Subcutaneous abdominal adipose tissue (tissue), 5 donors: Measurements from ENCODE around the gene HOXB5.

Source experiments
- H3K27ac ChIP-seq: one replicate; pipeline ENCODE4 v1.7.0; 2013; ENCODE audit warnings: low read depth, mild to moderate bottlenecking, inconsistent platforms, low read length, moderate library complexity
- H3K27me3 ChIP-seq, 5 donors: one replicate each; pipeline ENCODE4 v1.7.0; 2013; ENCODE audit warnings: low read length in 5 of 5, inconsistent platforms in 1 of 5; ENCODE audit not compliant: control insufficient read depth in 5 of 5, insufficient read depth in 4 of 5
- H3K36me3 ChIP-seq, 5 donors: one replicate each; pipeline ENCODE4 v1.7.0; 2013; ENCODE audit warnings: low read length in 5 of 5; ENCODE audit not compliant: control insufficient read depth in 5 of 5, insufficient read depth in 5 of 5
- H3K4me1 ChIP-seq, 5 donors: one replicate each; pipeline ENCODE4 v1.7.0; 2013; ENCODE audit warnings: low read length in 5 of 5, mild to moderate bottlenecking in 3 of 5, moderate library complexity in 1 of 5; ENCODE audit not compliant: control insufficient read depth in 5 of 5, insufficient read depth in 5 of 5
- H3K4me3 ChIP-seq, 5 donors: one replicate each; pipeline ENCODE4 v1.7.0; 2013; ENCODE audit warnings: low read length in 5 of 5, low read depth in 1 of 5
- H3K9ac ChIP-seq, 5 donors: one replicate each; pipeline ENCODE4 v1.7.0; 2013; ENCODE audit warnings: low read length in 5 of 5, mild to moderate bottlenecking in 4 of 5, moderate library complexity in 3 of 5
- H3K9me3 ChIP-seq, 5 donors: one replicate each; pipeline ENCODE4 v1.7.0; 2013; ENCODE audit warnings: low read length in 5 of 5; ENCODE audit not compliant: control insufficient read depth in 5 of 5
- donor health status: healthy.
- donor health status: healthy.
- donor health status: healthy.
- donor health status: healthy.
- donor health status: healthy.

The HOXB5 gene

GRCh38 chr17:48567646-48568354 lies 25.8 kb downstream of the HOXB5 start:
- H3K27me3 ChIP-seq: no peaks in the 10 kb centered on the region
- H3K9me3 ChIP-seq: no peaks in the 10 kb centered on the region
- H3K4me1 ChIP-seq: peaks cover 16 to 95% (median 88%) of the 10 kb centered on the region in 5 donors
- peak overlapping the region in 4 of 5 donors; percentile 4 to 48 (median 44) for H3K4me3 ChIP-seq
- H3K9ac ChIP-seq: peak overlapping the region in 1 of 5 donors; percentile 13
- H3K36me3 ChIP-seq: peaks cover 0 to 3% (median 0%) of the 10 kb centered on the region in 5 donors
- H3K27ac ChIP-seq: peak overlapping the region; percentile 75

- peaks cover 12 to 95% (median 86%) of the 10 kb centered on the region in 5 donors for H3K4me1 ChIP-seq
- no peaks in the 10 kb centered on the region for H3K27me3 ChIP-seq
- peak overlapping the region in 1 of 5 donors; percentile 30 for H3K4me3 ChIP-seq
- H3K36me3 ChIP-seq: peaks cover 0 to under 1% (median 0%) of the 10 kb centered on the region in 5 donors
- H3K9ac ChIP-seq: no peak overlapping the region
- peak overlapping the region; percentile 75 for H3K27ac ChIP-seq
- H3K9me3 ChIP-seq: no peaks in the 10 kb centered on the region
These were observed 26.4 kb downstream of the HOXB5 start for GRCh38 chr17:48567209-48567608.

- H3K4me1 ChIP-seq: peaks cover 12 to 94% (median 82%) of the 10 kb centered on the region in 5 donors
- no peaks in the 10 kb centered on the region for H3K9me3 ChIP-seq
- H3K36me3 ChIP-seq: no peaks in the 10 kb centered on the region
- no peak overlapping the region for H3K9ac ChIP-seq
- H3K4me3 ChIP-seq: no peak overlapping the region
- H3K27me3 ChIP-seq: no peaks in the 10 kb centered on the region
- peak overlapping the region; percentile 75 for H3K27ac ChIP-seq
These were observed 26.9 kb downstream of the HOXB5 start for GRCh38 chr17:48566717-48567116.

- Histone ChIP-seq H3K36me3 (no peaks in the 10 kb centered on the region), H3K4me3 (no peak overlapping the region), H3K9me3 (no peaks in the 10 kb centered on the region), H3K27me3 (no peaks in the 10 kb centered on the region), H3K4me1 (peaks cover 12 to 94% (median 80%) of the 10 kb centered on the region in 5 donors), H3K27ac (peak overlapping the region; percentile 75), H3K9ac (peak overlapping the region in 1 of 5 donors; percentile 22)
These were observed 27.5 kb downstream of the HOXB5 start for GRCh38 chr17:48565925-48566710.

- H3K4me1 ChIP-seq: peaks cover 9 to 92% (median 77%) of the 10 kb centered on the region in 5 donors
- peak overlapping the region; percentile 72 for H3K27ac ChIP-seq
- no peaks in the 10 kb centered on the region for H3K9me3 ChIP-seq
- H3K4me3 ChIP-seq: peak overlapping the region; percentile 60 to 75 (median 71)
- H3K27me3 ChIP-seq: no peaks in the 10 kb centered on the region
- H3K36me3 ChIP-seq: no peaks in the 10 kb centered on the region
- H3K9ac ChIP-seq: peak overlapping the region in 3 of 5 donors; percentile 16 to 73 (median 71)
These were observed 28.5 kb downstream of the HOXB5 start for GRCh38 chr17:48565022-48565554.

GRCh38 chr17:48564188-48565021 lies 29.2 kb downstream of the HOXB5 start:
- peaks cover 0 to 1% (median 0%) of the 10 kb centered on the region in 5 donors for H3K36me3 ChIP-seq
- H3K4me1 ChIP-seq: peaks cover 9 to 94% (median 77%) of the 10 kb centered on the region in 5 donors
- H3K9ac ChIP-seq: peak overlapping the region; percentile 16 to 73 (median 71)
- peak overlapping the region; percentile 60 to 75 (median 71) for H3K4me3 ChIP-seq
- no peaks in the 10 kb centered on the region for H3K9me3 ChIP-seq
- no peaks in the 10 kb centered on the region for H3K27me3 ChIP-seq
- H3K27ac ChIP-seq: peak overlapping the region; percentile 72

- Histone ChIP-seq H3K4me1 (peaks cover 9 to 95% (median 77%) of the 10 kb centered on the region in 5 donors), H3K36me3 (peaks cover 0 to 3% (median 0%) of the 10 kb centered on the region in 5 donors), H3K9me3 (no peaks in the 10 kb centered on the region), H3K27me3 (no peaks in the 10 kb centered on the region), H3K4me3 (peak overlapping the region in 4 of 5 donors; percentile 38 to 74 (median 43)), H3K27ac (peak overlapping the region; percentile 50), H3K9ac (peak overlapping the region in 2 of 5 donors; percentile 1 to 9)
These were observed 29.8 kb downstream of the HOXB5 start for GRCh38 chr17:48563867-48564187.

GRCh38 chr17:48563385-48563838 lies 30.2 kb downstream of the HOXB5 start:
- Histone ChIP-seq H3K4me3 (peak overlapping the region in 4 of 5 donors; percentile 16 to 74 (median 43)), H3K27me3 (no peaks in the 10 kb centered on the region), H3K4me1 (peaks cover 9 to 95% (median 77%) of the 10 kb centered on the region in 5 donors), H3K9me3 (no peaks in the 10 kb centered on the region), H3K36me3 (peaks cover 0 to 3% (median 0%) of the 10 kb centered on the region in 5 donors), H3K27ac (peak overlapping the region; percentile 50), H3K9ac (peak overlapping the region in 2 of 5 donors; percentile 1 to 9)

- H3K4me3 ChIP-seq: peak overlapping the region in 2 of 5 donors; percentile 12 to 74
- H3K4me1 ChIP-seq: peaks cover 9 to 95% (median 76%) of the 10 kb centered on the region in 5 donors
- H3K9me3 ChIP-seq: no peaks in the 10 kb centered on the region
- H3K9ac ChIP-seq: peak overlapping the region in 1 of 5 donors; percentile 33
- peaks cover 0 to 3% (median 0%) of the 10 kb centered on the region in 5 donors for H3K36me3 ChIP-seq
- no peak overlapping the region for H3K27ac ChIP-seq
- no peaks in the 10 kb centered on the region for H3K27me3 ChIP-seq
These were observed 30.6 kb downstream of the HOXB5 start for GRCh38 chr17:48562934-48563333.
